OCI-LY3 (cell line): ENCODE results near the gene MORF4L2.
"Not testable (repeated sequence)": the region's sequence is repeated elsewhere in the genome, so short reads cannot be mapped to it uniquely, and the experiment has no call there.

Experiments
- H2AFZ ChIP-seq: fragments of 200-600, 300-600 bp; shearing (Covaris generic); 2 replicates; pipeline ENCODE4 v1.6.0; 2014; ENCODE audit warnings: antibody characterized with exemption, low read depth, low read length
- H3K27ac ChIP-seq: fragments of 200-600, 300-600 bp; sonication (generic); 2 replicates; pipeline ENCODE4 v1.5.1; 2014; ENCODE audit warnings: mild to moderate bottlenecking, low read length, moderate library complexity, mixed read lengths
- H3K27me3 ChIP-seq: fragments of 200-600, 300-600 bp; sonication (generic); 2 replicates; pipeline ENCODE4 v1.6.1; 2014; ENCODE audit warnings: low read depth, low read length, mixed read lengths
- H3K36me3 ChIP-seq: fragments of 200-600, 300-600 bp; sonication (generic); replicated peaks from 2 replicates; pipeline ENCODE3; 2014; ENCODE audit warnings: low read depth, low read length, mixed read lengths
- H3K4me1 ChIP-seq: fragments of 300-600, 200-600 bp; sonication (generic); 2 replicates; pipeline ENCODE4 v1.6.1; 2014; ENCODE audit warnings: low read length, mixed read lengths
- H3K4me2 ChIP-seq: fragments of 200-600, 300-600 bp; sonication (generic); 2 replicates; pipeline ENCODE4 v1.6.1; 2014; ENCODE audit warnings: low read length, mixed read lengths
- H3K4me3 ChIP-seq: fragments of 300-600, 200-600 bp; sonication (generic); 2 replicates; pipeline ENCODE4 v1.5.1; 2014; ENCODE audit warnings: antibody characterized with exemption, mild to moderate bottlenecking, low read length, moderate library complexity
- H3K79me2 ChIP-seq: fragments of 300-600, 200-600 bp; shearing (Covaris generic); 2 replicates; pipeline ENCODE4 v1.6.1; 2014; ENCODE audit warnings: mild to moderate bottlenecking, low read length, mixed read lengths
- H3K9ac ChIP-seq: fragments of 300-600, 200-600 bp; shearing (Covaris generic); 2 replicates; pipeline ENCODE4 v1.6.0; 2014; ENCODE audit warnings: mild to moderate bottlenecking, low read length, moderate library complexity
- H3K9me3 ChIP-seq: fragments of 200-600, 300-600 bp; shearing (Covaris generic); 2 replicates; pipeline ENCODE4 v1.6.1; 2014; ENCODE audit warnings: low read length, mixed read lengths; ENCODE audit not compliant: insufficient read depth
- H4K20me1 ChIP-seq: fragments of 200-600, 300-600 bp; sonication (generic); 2 replicates; pipeline ENCODE4 v1.6.1; 2016; ENCODE audit warnings: low read length, mixed read lengths; ENCODE audit not compliant: insufficient read depth
- CTCF ChIP-seq: fragments of 200-600, 300-600 bp; sonication (generic); IDR thresholded peaks from 2 replicates; pipeline ENCODE4 v1.5.1; 2014; ENCODE audit warnings: antibody characterized with exemption, low read length, low read depth
- EZH2phosphoT487 ChIP-seq: fragments of 200-600 bp; shearing (Covaris generic); IDR thresholded peaks from 2 replicates; pipeline ENCODE4 v1.6.1; 2018; ENCODE audit warnings: antibody characterized with exemption, mixed run types, low read depth

Gene MORF4L2

GRCh38 chrX:103658681-103659433 lies 27.6 kb downstream of the MORF4L2 start:
- H3K9me3 ChIP-seq: no peaks in the 10 kb centered on the region
- H3K9ac ChIP-seq: no peak overlapping the region
- no peaks in the 10 kb centered on the region for H3K4me1 ChIP-seq
- TF ChIP-seq EZH2phosphoT487 (no peak), CTCF (no peak)
- no peak overlapping the region for H3K4me2 ChIP-seq
- H2AFZ ChIP-seq: no peak overlapping the region
- H3K79me2 ChIP-seq: no peaks in the 10 kb centered on the region
- no peaks in the 10 kb centered on the region for H3K36me3 ChIP-seq
- H3K27me3 ChIP-seq: no peaks in the 10 kb centered on the region
- H4K20me1 ChIP-seq: no peaks in the 10 kb centered on the region
- H3K4me3 ChIP-seq: no peak overlapping the region
- H3K27ac ChIP-seq: no peak overlapping the region

- H4K20me1 ChIP-seq, H3K27ac ChIP-seq, H3K4me3 ChIP-seq, H3K36me3 ChIP-seq, H3K9me3 ChIP-seq, H3K9ac ChIP-seq, H3K79me2 ChIP-seq, H2AFZ ChIP-seq, H3K4me1 ChIP-seq, H3K4me2 ChIP-seq, H3K27me3 ChIP-seq: not testable (repeated sequence)
These were observed 29.4 kb downstream of the MORF4L2 start for GRCh38 chrX:103657066-103657465.

GRCh38 chrX:103656617-103657016 lies 29.9 kb downstream of the MORF4L2 start:
- no peaks in the 10 kb centered on the region for H3K36me3 ChIP-seq
- no peak overlapping the region for H3K9ac ChIP-seq
- no peaks in the 10 kb centered on the region for H4K20me1 ChIP-seq
- TF ChIP-seq CTCF (no peak), EZH2phosphoT487 (no peak)
- no peak overlapping the region for H3K4me3 ChIP-seq
- no peak overlapping the region for H3K27ac ChIP-seq
- H3K79me2 ChIP-seq: no peaks in the 10 kb centered on the region
- H3K4me2 ChIP-seq: no peak overlapping the region
- H3K4me1 ChIP-seq: no peaks in the 10 kb centered on the region
- no peaks in the 10 kb centered on the region for H3K9me3 ChIP-seq
- H2AFZ ChIP-seq: no peak overlapping the region
- H3K27me3 ChIP-seq: no peaks in the 10 kb centered on the region

- H3K27ac ChIP-seq, H3K4me3 ChIP-seq, H3K36me3 ChIP-seq, H4K20me1 ChIP-seq, H2AFZ ChIP-seq, H3K4me2 ChIP-seq, H3K4me1 ChIP-seq, H3K27me3 ChIP-seq, H3K9me3 ChIP-seq, H3K79me2 ChIP-seq, H3K9ac ChIP-seq: not testable (repeated sequence)
These were observed 31.1 kb downstream of the MORF4L2 start for GRCh38 chrX:103655230-103656000.

- no peaks in the 10 kb centered on the region for H3K79me2 ChIP-seq
- H3K4me2 ChIP-seq: no peak overlapping the region
- TF ChIP-seq CTCF: no peak
- TF ChIP-seq EZH2phosphoT487: no peak
- H3K27ac ChIP-seq: no peak overlapping the region
- no peaks in the 10 kb centered on the region for H3K27me3 ChIP-seq
- no peaks in the 10 kb centered on the region for H3K9me3 ChIP-seq
- no peaks in the 10 kb centered on the region for H3K4me1 ChIP-seq
- H3K4me3 ChIP-seq: no peak overlapping the region
- H3K9ac ChIP-seq: no peak overlapping the region
- H2AFZ ChIP-seq: no peak overlapping the region
- H3K36me3 ChIP-seq: no peaks in the 10 kb centered on the region
- no peaks in the 10 kb centered on the region for H4K20me1 ChIP-seq
These were observed 35.2 kb downstream of the MORF4L2 start for GRCh38 chrX:103651151-103651773.
